ENCODE measurements around the gene FAM210A. TPM values are rescaled to one million over a fixed set of nuclear protein-coding genes. Genes with fewer than 3 reads are reported as not detected.

The FAM210A gene
- total RNA-seq, 1 experiment from 2014 or later, result 26.2 TPM

- Histone ChIP-seq H4K20me1 (ENCODE audit: insufficient read depth) (no peaks in the 10 kb centered on the region), H3K4me2 (ENCODE audit: low read length) (no peak overlapping the region), H3K79me2 (ENCODE audit: insufficient read depth, low read length) (no peaks in the 10 kb centered on the region), H3K9me3 (ENCODE audit: control insufficient read depth in 1 of 2, insufficient read depth in 1 of 2, low read depth in 1 of 2, low read length in 2 of 2) (no peaks in the 10 kb centered on the region), H3K27me3 (ENCODE audit: insufficient read depth, low read length) (no peaks in the 10 kb centered on the region), H3K27ac (ENCODE audit: low read depth, low read length) (no peak overlapping the region), H3K4me1 (ENCODE audit: control insufficient read depth in 1 of 2, insufficient read depth in 2 of 2, low read length in 2 of 2) (no peaks in the 10 kb centered on the region), H2AFZ (ENCODE audit: low read depth, low read length, poor library complexity, severe bottlenecking) (no peak overlapping the region), H3K36me3 (ENCODE audit: control insufficient read depth in 1 of 2, insufficient read depth in 2 of 2, low read length in 2 of 2) (no peaks in the 10 kb centered on the region), H3K4me3 (replicated peaks in 1 of 2; ENCODE audit: low read depth in 1 of 2, low read length in 2 of 2) (no peak overlapping the region), H3K9ac (ENCODE audit: low read length) (no peak overlapping the region), H3K9me2 (ENCODE audit: insufficient read depth) (no peaks in the 10 kb centered on the region)
- ChIA-PET RAD21 (ENCODE audit: low non-redundant PET in 1 of 2, low total read pairs in 2 of 2, uncharacterized antibody in 2 of 2, unreplicated experiment in 2 of 2) (no interaction called here), POLR2A (no interaction called here), CTCF (no interaction called here)
- intact Hi-C loops (cut with micrococcal nuclease), result no loop called here
- DNase-seq (ENCODE audit: low read depth, low spot score) (no peak), ATAC-seq (no peak)
- no peak for TF ChIP-seq SIN3A (IDR thresholded peaks at IDR 0.05; ENCODE audit: low read depth)
- TF ChIP-seq SP1 (IDR thresholded peaks at IDR 0.05; ENCODE audit: low read depth), result no peak
- TF ChIP-seq ELF1 (IDR thresholded peaks at IDR 0.05; ENCODE audit: borderline replicate concordance, low read depth), result no peak
- TF ChIP-seq REST (IDR thresholded peaks at IDR 0.05; ENCODE audit: low read depth), result no peak
- TF ChIP-seq ZNF274 (IDR thresholded peaks at IDR 0.05; ENCODE audit: low read depth, low read length), result no peak
- no peak for TF ChIP-seq ATF3 (IDR thresholded peaks at IDR 0.05)
- no peak for TF ChIP-seq RAD21 (IDR thresholded peaks at IDR 0.05; ENCODE audit: low read depth)
- no peak for TF ChIP-seq YY1 (IDR thresholded peaks at IDR 0.05; ENCODE audit: extremely low read depth, insufficient replicate concordance, low read depth, low read length)
- TF ChIP-seq ZBTB33 (IDR thresholded peaks at IDR 0.05; ENCODE audit: extremely low read depth, insufficient replicate concordance, low read length), result no peak
- no TSS peak for BruUV-seq (replicated peaks)
Observed at GRCh38 chr18:13626544-13626908, 99.8 kb downstream of the FAM210A start.

Data from HCT116 (cell line).